Activated CD8-positive, alpha-beta memory T cell treated with anti-CD3 and anti-CD28 coated beads for 36 hours (primary cell): ENCODE data around the gene INTS7. TPM values are rescaled to one million over a fixed set of nuclear protein-coding genes. Genes with fewer than 3 reads are reported as not detected.
"Not testable (repeated sequence)": the region's sequence is repeated elsewhere in the genome, so short reads cannot be mapped to it uniquely, and the experiment has no call there.

Source experiments
- CTCF ChIA-PET: fragments of 350-600 bp; sonication (Branson Sonifier 250); formaldehyde crosslinking; loops from one replicate; lab custom pipeline; 2021; ENCODE audit warnings: antibody characterized with exemption; lab: Charles Lee
- POLR2A ChIA-PET: fragments of 350-600 bp; sonication (Branson Sonifier 250); formaldehyde crosslinking; loops from one replicate; lab custom pipeline; 2021; ENCODE audit warnings: antibody characterized with exemption; lab: Charles Lee
- total RNA-seq, 2 experiments: library from RNA; stranded (reverse); gene quantifications; one replicate each; pipeline ENCODE4 v1.2.3, GENCODE V29; 2021

INTS7 gene
- total RNA-seq, 2 experiments from 2014 or later = 29.8 to 33.4 TPM

GRCh38 chr1:212004895-212005608 is 30.3 kb downstream of the INTS7 start:
- ChIA-PET CTCF (no interaction called here), POLR2A (no interaction called here)

- CTCF ChIA-PET = no interaction called here
Measured at GRCh38 chr1:212002536-212002935, 32.8 kb downstream of the INTS7 start.

GRCh38 chr1:211997426-211997825 is 37.9 kb downstream of the INTS7 start:
- POLR2A ChIA-PET, CTCF ChIA-PET: not testable (repeated sequence)

More at GRCh38 chr1:212002536-212002935, 32.8 kb downstream of the INTS7 start:
- POLR2A ChIA-PET = no interaction called here

GRCh38 chr1:211991695-211992094 is 43.7 kb downstream of the INTS7 start:
- POLR2A ChIA-PET = no interaction called here

GRCh38 chr1:211986628-211987254 is 48.6 kb downstream of the INTS7 start:
- POLR2A ChIA-PET = no interaction called here
- CTCF ChIA-PET = no interaction called here

More at GRCh38 chr1:211991695-211992094, 43.7 kb downstream of the INTS7 start:
- CTCF ChIA-PET = no interaction called here

- ChIA-PET POLR2A (no interaction called here), CTCF (no interaction called here)
Measured at GRCh38 chr1:211985556-211986264, 49.6 kb downstream of the INTS7 start.

GRCh38 chr1:211978596-211978995 is 56.8 kb downstream of the INTS7 start:
- CTCF ChIA-PET = no interaction called here

GRCh38 chr1:211975152-211975941 is 60.0 kb downstream of the INTS7 start:
- ChIA-PET CTCF (no interaction called here), POLR2A (no interaction called here)

More at GRCh38 chr1:211978596-211978995, 56.8 kb downstream of the INTS7 start:
- POLR2A ChIA-PET = no interaction called here

GRCh38 chr1:211973541-211973940 is 61.8 kb downstream of the INTS7 start:
- ChIA-PET POLR2A (no interaction called here), CTCF (no interaction called here)

- ChIA-PET CTCF (no interaction called here), POLR2A (interaction anchor here (0.7 kb wide), 1 partner anchor 290 kb away, joined by 5 read pairs; no protein-coding TSS in a partner anchor)
Measured at GRCh38 chr1:211968200-211968834, 67.0 kb downstream of the INTS7 start.

- ChIA-PET CTCF (no interaction called here), POLR2A (no interaction called here)
Measured at GRCh38 chr1:211967704-211968103, 67.7 kb downstream of the INTS7 start.

- ChIA-PET CTCF (no interaction called here), POLR2A (no interaction called here)
Measured at GRCh38 chr1:211965108-211965805, 70.1 kb downstream of the INTS7 start.

GRCh38 chr1:211959680-211960079 is 75.7 kb downstream of the INTS7 start:
- ChIA-PET POLR2A (no interaction called here), CTCF (no interaction called here)

- ChIA-PET CTCF (no interaction called here), POLR2A (no interaction called here)
Measured at GRCh38 chr1:211959221-211959620, 76.1 kb downstream of the INTS7 start.

- CTCF ChIA-PET, POLR2A ChIA-PET: not testable (repeated sequence)
Measured at GRCh38 chr1:211954028-211954427, 81.3 kb downstream of the INTS7 start.

- CTCF ChIA-PET, POLR2A ChIA-PET: not testable (repeated sequence)
Measured at GRCh38 chr1:211953543-211953942, 81.8 kb downstream of the INTS7 start.

GRCh38 chr1:211952299-211952698 is 83.1 kb downstream of the INTS7 start:
- CTCF ChIA-PET = no interaction called here
- POLR2A ChIA-PET = no interaction called here

- CTCF ChIA-PET = no interaction called here
Measured at GRCh38 chr1:211951856-211952255, 83.5 kb downstream of the INTS7 start.

GRCh38 chr1:211948377-211948776 is 87.0 kb downstream of the INTS7 start:
- CTCF ChIA-PET = no interaction called here
- POLR2A ChIA-PET = no interaction called here

More at GRCh38 chr1:211951856-211952255, 83.5 kb downstream of the INTS7 start:
- POLR2A ChIA-PET = no interaction called here
